Karpas-422 (cell line): ENCODE results near the gene PPIL1. TPM values are rescaled to one million over a fixed set of nuclear protein-coding genes. Genes with fewer than 3 reads are reported as not detected.

Experiments
- DNase-seq: peaks from one replicate; pipeline ENCODE4 v3.0.0-alpha.2; 2015
- H2AFZ ChIP-seq: fragments of 200-600 bp; sonication (generic); 2 replicates; pipeline ENCODE4 v1.6.1; 2014; ENCODE audit warnings: antibody characterized with exemption, low read length, mixed read lengths
- H3K27ac ChIP-seq: fragments of 200-600 bp; sonication (generic); 2 replicates; pipeline ENCODE4 v1.5.1; 2014; ENCODE audit warnings: mild to moderate bottlenecking, low read length, moderate library complexity
- H3K27me3 ChIP-seq: fragments of 200-600 bp; sonication (generic); 2 replicates; pipeline ENCODE4 v1.6.1; 2014; ENCODE audit warnings: low read length, mixed read lengths
- H3K36me3 ChIP-seq: fragments of 200-600 bp; sonication (generic); 2 replicates; pipeline ENCODE4 v1.6.1; 2014; ENCODE audit warnings: low read length, mixed read lengths; ENCODE audit not compliant: insufficient read depth
- H3K4me1 ChIP-seq: fragments of 200-600 bp; sonication (generic); 2 replicates; pipeline ENCODE4 v1.6.1; 2014; ENCODE audit warnings: mild to moderate bottlenecking, low read length, mixed read lengths
- H3K4me2 ChIP-seq: fragments of 200-600 bp; sonication (generic); 2 replicates; pipeline ENCODE4 v1.6.1; 2014; ENCODE audit warnings: low read length, low read depth, mild to moderate bottlenecking; ENCODE audit not compliant: poor library complexity, severe bottlenecking
- H3K4me3 ChIP-seq: fragments of 200-600 bp; sonication (generic); 2 replicates; pipeline ENCODE4 v1.5.1; 2014; ENCODE audit warnings: mild to moderate bottlenecking, antibody characterized with exemption, low read length, mixed read lengths
- H3K79me2 ChIP-seq: fragments of 200-600 bp; sonication (generic); 2 replicates; pipeline ENCODE4 v1.6.1; 2014; ENCODE audit warnings: mild to moderate bottlenecking, low read length, mixed read lengths
- H3K9ac ChIP-seq: fragments of 200-600 bp; sonication (generic); 2 replicates; pipeline ENCODE4 v1.6.0; 2014; ENCODE audit warnings: low read length
- H3K9me2 ChIP-seq: fragments of 200-600 bp; sonication (generic), shearing (Covaris generic); replicated peaks from 2 replicates; pipeline ENCODE4 v1.6.0; 2014; ENCODE audit warnings: mild to moderate bottlenecking, low read length, moderate library complexity; ENCODE audit not compliant: insufficient read depth
- H3K9me3 ChIP-seq: fragments of 300-700, 200-600 bp; sonication (generic); 2 replicates; pipeline ENCODE4 v1.6.1; 2014; ENCODE audit warnings: low read length, mixed read lengths
- H4K20me1 ChIP-seq: fragments of 200-600 bp; sonication (generic); 2 replicates; pipeline ENCODE4 v1.6.1; 2014; ENCODE audit warnings: mild to moderate bottlenecking, antibody characterized with exemption, low read length, low read depth; ENCODE audit not compliant: insufficient read depth
- total RNA-seq: library from RNA; depleted of rRNA; stranded (reverse); fragments of >200 nt; shearing (Covaris generic); gene quantifications from 2 replicates; pipeline ENCODE4 v1.2.3, GENCODE V29; 2014; ENCODE audit warnings: low replicate concordance

PPIL1 gene
- total RNA-seq, 1 experiment from 2014 or later: 37.3 TPM

GRCh38 chr6:36838896-36839748 is 35.5 kb downstream of the PPIL1 start, which contains the start of gene CPNE5:
Gene CPNE5, minus strand, starts transcription at chr6:36839444. Its CDS starts 67 bp downstream, at chr6:36839377.
- H4K20me1 ChIP-seq: no peaks in the 10 kb centered on the region
- H3K4me2 ChIP-seq: no peak within 1 kb of the TSS
- H3K36me3 ChIP-seq: no peaks in the 10 kb centered on the region
- H2AFZ ChIP-seq: no peak within 1 kb of the TSS
- no peaks in the 10 kb centered on the region for H3K9me2 ChIP-seq
- H3K9me3 ChIP-seq: no peaks in the 10 kb centered on the region
- no peaks in the 10 kb centered on the region for H3K27me3 ChIP-seq
- no peak within 1 kb of the TSS for H3K4me3 ChIP-seq
- DNase-seq: no peak
- H3K79me2 ChIP-seq: no peaks in the 10 kb centered on the region
- no peak within 1 kb of the TSS for H3K27ac ChIP-seq
- no peaks in the 10 kb centered on the region for H3K4me1 ChIP-seq
- no peak within 1 kb of the TSS for H3K9ac ChIP-seq

GRCh38 chr6:36837686-36838085 is 36.9 kb downstream of the PPIL1 start:
- no peak for DNase-seq
- Histone ChIP-seq H3K27me3 (no peaks in the 10 kb centered on the region), H3K4me1 (no peaks in the 10 kb centered on the region), H3K9me3 (no peaks in the 10 kb centered on the region), H3K9me2 (no peaks in the 10 kb centered on the region), H4K20me1 (no peaks in the 10 kb centered on the region), H3K4me2 (no peak overlapping the region), H3K27ac (no peak overlapping the region), H2AFZ (no peak overlapping the region), H3K9ac (no peak overlapping the region), H3K4me3 (no peak overlapping the region), H3K79me2 (no peaks in the 10 kb centered on the region), H3K36me3 (no peaks in the 10 kb centered on the region)

- Histone ChIP-seq H4K20me1 (no peaks in the 10 kb centered on the region), H3K9me2 (no peaks in the 10 kb centered on the region), H3K4me2 (no peak overlapping the region), H3K27ac (no peak overlapping the region), H3K27me3 (no peaks in the 10 kb centered on the region), H3K9ac (no peak overlapping the region), H3K4me3 (no peak overlapping the region), H2AFZ (no peak overlapping the region), H3K36me3 (no peaks in the 10 kb centered on the region), H3K4me1 (no peaks in the 10 kb centered on the region), H3K79me2 (no peaks in the 10 kb centered on the region), H3K9me3 (no peaks in the 10 kb centered on the region)
- DNase-seq: no peak
Observed at GRCh38 chr6:36837022-36837339, 37.6 kb downstream of the PPIL1 start.

- Histone ChIP-seq H3K9me3 (no peaks in the 10 kb centered on the region), H3K79me2 (no peaks in the 10 kb centered on the region), H3K4me1 (no peaks in the 10 kb centered on the region), H3K27ac (no peak overlapping the region), H4K20me1 (no peaks in the 10 kb centered on the region), H3K27me3 (no peaks in the 10 kb centered on the region), H3K36me3 (no peaks in the 10 kb centered on the region), H2AFZ (no peak overlapping the region), H3K9me2 (no peaks in the 10 kb centered on the region), H3K9ac (no peak overlapping the region), H3K4me3 (no peak overlapping the region), H3K4me2 (no peak overlapping the region)
- peak; percentile 51 for DNase-seq
Observed at GRCh38 chr6:36836111-36837021, 38.2 kb downstream of the PPIL1 start.

GRCh38 chr6:36834576-36835341 is 39.8 kb downstream of the PPIL1 start:
- no peaks in the 10 kb centered on the region for H3K9me2 ChIP-seq
- no peak overlapping the region for H3K4me3 ChIP-seq
- no peaks in the 10 kb centered on the region for H3K36me3 ChIP-seq
- no peak for DNase-seq
- H3K9me3 ChIP-seq: no peaks in the 10 kb centered on the region
- no peak overlapping the region for H3K4me2 ChIP-seq
- no peaks in the 10 kb centered on the region for H3K4me1 ChIP-seq
- H3K9ac ChIP-seq: no peak overlapping the region
- no peak overlapping the region for H2AFZ ChIP-seq
- no peaks in the 10 kb centered on the region for H3K27me3 ChIP-seq
- H4K20me1 ChIP-seq: no peaks in the 10 kb centered on the region
- H3K27ac ChIP-seq: no peak overlapping the region
- H3K79me2 ChIP-seq: no peaks in the 10 kb centered on the region

GRCh38 chr6:36833182-36833789 is 41.3 kb downstream of the PPIL1 start:
- H3K9me3 ChIP-seq: no peaks in the 10 kb centered on the region
- H3K27ac ChIP-seq: no peak overlapping the region
- H3K9ac ChIP-seq: no peak overlapping the region
- DNase-seq: no peak
- no peaks in the 10 kb centered on the region for H3K27me3 ChIP-seq
- H3K4me3 ChIP-seq: no peak overlapping the region
- no peaks in the 10 kb centered on the region for H3K79me2 ChIP-seq
- H4K20me1 ChIP-seq: no peaks in the 10 kb centered on the region
- H3K4me2 ChIP-seq: no peak overlapping the region
- no peaks in the 10 kb centered on the region for H3K36me3 ChIP-seq
- H2AFZ ChIP-seq: no peak overlapping the region
- no peaks in the 10 kb centered on the region for H3K4me1 ChIP-seq
- H3K9me2 ChIP-seq: no peaks in the 10 kb centered on the region

- H4K20me1 ChIP-seq: no peaks in the 10 kb centered on the region
- no peaks in the 10 kb centered on the region for H3K9me3 ChIP-seq
- H3K4me3 ChIP-seq: no peak overlapping the region
- H3K27ac ChIP-seq: no peak overlapping the region
- H2AFZ ChIP-seq: no peak overlapping the region
- H3K9me2 ChIP-seq: no peaks in the 10 kb centered on the region
- H3K36me3 ChIP-seq: no peaks in the 10 kb centered on the region
- DNase-seq: no peak
- no peaks in the 10 kb centered on the region for H3K4me1 ChIP-seq
- H3K27me3 ChIP-seq: no peaks in the 10 kb centered on the region
- no peak overlapping the region for H3K4me2 ChIP-seq
- H3K9ac ChIP-seq: no peak overlapping the region
- no peaks in the 10 kb centered on the region for H3K79me2 ChIP-seq
Observed at GRCh38 chr6:36832313-36832712, 42.3 kb downstream of the PPIL1 start.
